B cell (primary cell): Measurements from ENCODE around the gene NAPA. TPM values are rescaled to one million over a fixed set of nuclear protein-coding genes. Genes with fewer than 3 reads are reported as not detected.

ENCODE experiments used
- ATAC-seq: fragments of 200-7000 bp; cut with Tn5 transposase; one replicate; pipeline ENCODE4 v1.10.0; 2021; ENCODE audit warnings: low read depth, mild to moderate bottlenecking, moderate number of reproducible peaks, moderate library complexity
- CTCF ChIA-PET: fragments of 350-600 bp; sonication (Branson Sonifier 250); formaldehyde crosslinking; loops from one replicate; lab custom pipeline; 2021; ENCODE audit warnings: antibody characterized with exemption, inconsistent platforms; lab: Charles Lee
- POLR2A ChIA-PET: fragments of 350-600 bp; sonication (Branson Sonifier 250); formaldehyde crosslinking; loops from one replicate; lab custom pipeline; 2021; ENCODE audit warnings: antibody characterized with exemption; lab: Charles Lee
- DNase-seq: peaks from one replicate; pipeline ENCODE4 v3.0.0; 2013
- H2AFZ ChIP-seq: 2 replicates; pipeline ENCODE4 v1.6.1; 2012; ENCODE audit warnings: mild to moderate bottlenecking, low read depth, low read length; ENCODE audit not compliant: insufficient read depth, poor library complexity, severe bottlenecking
- H3K27ac ChIP-seq, 2 donors: 1 replicate in 1 of 2; 2 replicates in 1 of 2; pipeline ENCODE4 v1.5.1; 2012 to 2013; ENCODE audit warnings: low read length in 2 of 2, mild to moderate bottlenecking in 2 of 2, moderate library complexity in 1 of 2
- H3K27me3 ChIP-seq, 4 experiments: fragments of 200-600 bp in 1 of 4; sonication (generic) in 1 of 4; replicated peaks in 1 of 4; 1 replicate in 2 of 4; 2 replicates in 2 of 4; pipeline versions ENCODE4 v1.6.1 to v1.7.0; 2013 to 2016; ENCODE audit warnings: low read length in 3 of 4, mild to moderate bottlenecking in 2 of 4, mixed read lengths in 1 of 4, moderate library complexity in 1 of 4; ENCODE audit not compliant: insufficient read depth in 4 of 4, control insufficient read depth in 3 of 4; ENCODE audit errors: control extremely low read depth in 1 of 4
- H3K36me3 ChIP-seq, 2 experiments: replicated peaks in 1 of 2; 1 replicate in 1 of 2; 2 replicates in 1 of 2; pipeline versions ENCODE4 v1.6.1 to v1.7.1; 2013; ENCODE audit warnings: low read length in 1 of 2; ENCODE audit not compliant: insufficient read depth in 2 of 2, control insufficient read depth in 1 of 2; ENCODE audit errors: control extremely low read depth in 1 of 2, extremely low read depth in 1 of 2
- H3K4me1 ChIP-seq, 2 donors: fragments of 200-600 bp in 1 of 2; sonication (generic) in 1 of 2; 1 replicate in 1 of 2; 2 replicates in 1 of 2; pipeline versions ENCODE4 v1.5.1 to v1.6.1; 2013 to 2017; ENCODE audit warnings: low read length in 2 of 2; ENCODE audit not compliant: control insufficient read depth in 2 of 2, insufficient read depth in 2 of 2
- H3K4me2 ChIP-seq: replicated peaks from 2 replicates; pipeline ENCODE3; 2012; ENCODE audit warnings: mild to moderate bottlenecking, low read depth, low read length; ENCODE audit not compliant: poor library complexity, severe bottlenecking
- H3K4me3 ChIP-seq, 5 experiments: fragments of 200-600 bp in 1 of 5; sonication (generic) in 1 of 5; 1 replicate in 3 of 5; 2 replicates in 2 of 5; pipeline versions ENCODE4 v1.5.1 to v1.7.0; 2011 to 2016; ENCODE audit warnings: low read length in 4 of 5, mild to moderate bottlenecking in 4 of 5, low read depth in 2 of 5, control low read depth in 1 of 5, moderate library complexity in 1 of 5; ENCODE audit not compliant: insufficient read depth in 1 of 5; ENCODE audit errors: control extremely low read depth in 1 of 5, extremely low read depth in 1 of 5
- H3K79me2 ChIP-seq: fragments of 200-600 bp; sonication (generic); one replicate; pipeline ENCODE4 v1.6.0; 2016; ENCODE audit warnings: low read length; ENCODE audit not compliant: control insufficient read depth, insufficient read depth
- H3K9ac ChIP-seq: fragments of 200-600 bp; sonication (generic); 2 replicates; pipeline ENCODE4 v1.6.1; 2017; ENCODE audit warnings: mild to moderate bottlenecking, low read length, moderate library complexity
- H3K9me3 ChIP-seq, 3 donors: one replicate each; pipeline versions ENCODE4 v1.6.1 to v1.7.1; 2013; ENCODE audit warnings: low read length in 2 of 3; ENCODE audit not compliant: control insufficient read depth in 2 of 3, insufficient read depth in 1 of 3; ENCODE audit errors: control extremely low read depth in 1 of 3
- H4K20me1 ChIP-seq: 2 replicates; pipeline ENCODE4 v1.6.0; 2012; ENCODE audit warnings: mild to moderate bottlenecking, low read length; ENCODE audit not compliant: insufficient read depth, control insufficient read depth, poor library complexity, severe bottlenecking
- H3K27ac Mint-ChIP-seq: one replicate; pipeline ENCODE4 v1.8.0; 2021; ENCODE audit warnings: mixed read lengths
- H3K27me3 Mint-ChIP-seq: one replicate; pipeline ENCODE4 v1.8.0; 2021; ENCODE audit warnings: mixed read lengths
- H3K4me1 Mint-ChIP-seq: one replicate; pipeline ENCODE4 v1.8.0; 2021; ENCODE audit warnings: mixed read lengths
- H3K4me3 Mint-ChIP-seq: one replicate; pipeline ENCODE4 v1.8.0; 2021; ENCODE audit warnings: mixed read lengths
- H3K9me3 Mint-ChIP-seq: one replicate; pipeline ENCODE4 v1.8.0; 2022; ENCODE audit warnings: mixed read lengths; ENCODE audit not compliant: insufficient read depth
- EZH2 ChIP-seq: IDR thresholded peaks from 2 replicates; pipeline ENCODE4 v1.6.1; 2012; ENCODE audit warnings: borderline replicate concordance, low read depth, mild to moderate bottlenecking, moderate library complexity, low read length; ENCODE audit not compliant: insufficient read depth, poor library complexity, severe bottlenecking
- whole genome bisulfite sequencing: methylation state at CpG from one replicate; pipeline ENCODE4 v1.1.5; 2013; ENCODE audit warnings: missing lambda C conversion rate; ENCODE audit not compliant: insufficient coverage; 5-methylcytosine and 5-hydroxymethylcytosine counted together
- intact Hi-C: fragments of 100-400 bp; cut with micrococcal nuclease; formaldehyde crosslinking; loops from one replicate; pipeline ENCODE4 v1.10.0; 2022
- polyA plus RNA-seq: library from polyadenylated mRNA; depleted of rRNA; stranded (reverse); fragments of >200 nt; gene quantifications from 2 replicates; pipeline ENCODE4 v1.2.3, GENCODE V29; 2012
- total RNA-seq, 2 donors: library from RNA; stranded (reverse); fragments of 120-200 nt in 1 of 2; gene quantifications; 1 replicate in 1 of 2; 2 replicates in 1 of 2; pipeline versions ENCODE4 v1.2.3 to v1.2.4, GENCODE V29; 2013 to 2022
- TF ChIP-seq, protein P1 (sequence below): fragments of 200-600 bp; IDR thresholded peaks from one replicate; pipeline ENCODE4 v1.8.0; 2022; ENCODE audit warnings: antibody characterized with exemption, mild to moderate bottlenecking

The NAPA gene
- total and polyA plus RNA-seq, 2 donors (not counting 1 experiment from before 2014, with no cell fraction given), result 66.8 to 86.5 TPM

DNA sequence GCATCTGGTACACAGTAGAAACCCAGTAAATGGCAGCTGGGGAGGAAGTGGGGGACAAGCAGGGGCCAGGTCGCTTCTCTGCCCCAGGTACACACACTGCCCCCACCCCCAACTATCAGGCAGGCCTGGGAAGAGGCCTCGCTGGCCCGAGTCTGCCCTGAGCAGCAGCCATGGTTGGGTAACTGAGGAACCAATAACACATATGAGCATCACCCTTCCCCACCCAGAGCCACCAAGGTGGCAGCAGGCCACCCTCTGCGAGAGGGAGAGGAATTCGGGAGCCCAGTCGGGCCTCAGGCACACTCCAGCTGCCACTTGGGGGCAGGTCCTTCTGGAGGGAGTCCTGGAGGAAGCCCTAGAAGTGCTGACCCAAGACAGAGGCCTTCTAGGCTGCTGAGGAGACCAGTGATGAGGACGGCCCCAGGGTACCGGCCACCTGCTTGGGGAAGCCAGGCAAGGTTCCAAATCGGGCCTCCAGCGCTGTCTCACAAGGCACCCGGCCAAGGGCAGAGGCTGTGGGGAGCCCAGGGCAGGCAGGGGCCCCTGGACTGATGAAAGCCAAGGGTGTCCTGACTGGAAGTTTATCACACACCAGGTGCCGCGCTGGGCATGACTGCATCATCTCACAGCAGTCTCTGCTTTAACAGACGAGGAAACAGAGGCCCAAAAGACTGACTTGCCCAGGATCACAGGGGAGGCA is 16.9 kb downstream of the NAPA start:
- Mint-ChIP-seq H3K4me3 (no peak overlapping the region), H3K27ac (no peak overlapping the region), H3K27me3 (no peaks in the 10 kb centered on the region), H3K9me3 (no peaks in the 10 kb centered on the region), H3K4me1 (no peaks in the 10 kb centered on the region)
- ATAC-seq (no peak), DNase-seq (no peak)
- no peak overlapping the region for H3K9ac ChIP-seq
- no peaks in the 10 kb centered on the region for H3K4me1 ChIP-seq
- peaks cover 0 to 60% of the 10 kb centered on the region in 2 experiments for H3K36me3 ChIP-seq
- H3K4me3 ChIP-seq, result no peak overlapping the region
- no peaks in the 10 kb centered on the region for H3K9me3 ChIP-seq
- H4K20me1 ChIP-seq, result peaks cover 50% of the 10 kb centered on the region
- no peak overlapping the region for H3K27ac ChIP-seq
- TF ChIP-seq, protein P1, sequence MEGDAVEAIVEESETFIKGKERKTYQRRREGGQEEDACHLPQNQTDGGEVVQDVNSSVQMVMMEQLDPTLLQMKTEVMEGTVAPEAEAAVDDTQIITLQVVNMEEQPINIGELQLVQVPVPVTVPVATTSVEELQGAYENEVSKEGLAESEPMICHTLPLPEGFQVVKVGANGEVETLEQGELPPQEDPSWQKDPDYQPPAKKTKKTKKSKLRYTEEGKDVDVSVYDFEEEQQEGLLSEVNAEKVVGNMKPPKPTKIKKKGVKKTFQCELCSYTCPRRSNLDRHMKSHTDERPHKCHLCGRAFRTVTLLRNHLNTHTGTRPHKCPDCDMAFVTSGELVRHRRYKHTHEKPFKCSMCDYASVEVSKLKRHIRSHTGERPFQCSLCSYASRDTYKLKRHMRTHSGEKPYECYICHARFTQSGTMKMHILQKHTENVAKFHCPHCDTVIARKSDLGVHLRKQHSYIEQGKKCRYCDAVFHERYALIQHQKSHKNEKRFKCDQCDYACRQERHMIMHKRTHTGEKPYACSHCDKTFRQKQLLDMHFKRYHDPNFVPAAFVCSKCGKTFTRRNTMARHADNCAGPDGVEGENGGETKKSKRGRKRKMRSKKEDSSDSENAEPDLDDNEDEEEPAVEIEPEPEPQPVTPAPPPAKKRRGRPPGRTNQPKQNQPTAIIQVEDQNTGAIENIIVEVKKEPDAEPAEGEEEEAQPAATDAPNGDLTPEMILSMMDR, result no peak
- no peak for TF ChIP-seq EZH2
- H3K27me3 ChIP-seq, result no peaks in the 10 kb centered on the region
- ChIA-PET CTCF (no interaction called here), POLR2A (no interaction called here)
- H3K79me2 ChIP-seq, result peaks cover 5% of the 10 kb centered on the region
- 95% methylated on average over 11 of the region's 14 CpGs for WGBS
- no peak overlapping the region for H3K4me2 ChIP-seq
- H2AFZ ChIP-seq, result no peak overlapping the region
- intact Hi-C loops, result no loop called here

DNA sequence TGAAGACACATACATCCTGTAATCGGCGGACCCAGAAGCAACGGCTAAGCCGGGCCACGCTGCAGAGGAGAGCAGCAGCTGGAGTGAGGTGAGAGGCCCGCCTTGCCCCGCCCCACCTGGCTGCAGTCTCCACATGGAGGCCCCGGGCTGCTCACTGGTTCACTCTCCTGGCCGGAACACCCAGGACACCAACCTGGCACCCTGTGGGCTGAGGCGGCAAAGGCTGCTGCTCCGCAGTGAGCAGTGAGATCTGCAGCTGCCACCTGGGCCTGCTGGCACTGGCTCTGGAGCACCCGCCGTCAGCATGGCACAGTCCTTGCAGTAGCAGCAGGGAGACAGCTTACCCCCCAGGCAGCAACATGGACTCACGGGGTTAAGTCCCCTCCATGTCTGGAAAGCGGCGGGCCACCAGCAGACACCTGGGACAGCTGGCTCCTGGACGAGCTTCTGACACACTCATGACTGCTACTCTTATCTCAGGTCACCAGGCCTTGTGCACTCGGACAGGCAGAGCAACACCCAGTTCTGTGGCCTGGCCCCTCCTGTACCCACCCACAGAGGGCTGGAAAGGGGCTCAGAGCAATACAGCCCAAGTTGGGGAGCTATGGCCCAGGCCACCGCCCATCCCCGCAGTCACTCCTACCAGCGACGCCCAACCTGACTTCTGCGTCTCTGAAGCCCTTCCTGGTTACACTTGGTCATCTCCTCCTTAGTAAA is 17.7 kb downstream of the NAPA start:
- WGBS, result 94% methylated on average over 22 of the region's 23 CpGs
- H3K27me3 Mint-ChIP-seq, result no peaks in the 10 kb centered on the region
- Histone ChIP-seq H3K9me3 (no peaks in the 10 kb centered on the region), H3K4me3 (no peak overlapping the region), H2AFZ (no peak overlapping the region), H4K20me1 (peaks cover 46% of the 10 kb centered on the region), H3K27me3 (no peaks in the 10 kb centered on the region), H3K9ac (no peak overlapping the region), H3K4me1 (no peaks in the 10 kb centered on the region), H3K79me2 (peaks cover 5% of the 10 kb centered on the region), H3K4me2 (no peak overlapping the region), H3K36me3 (peaks cover 0 to 56% of the 10 kb centered on the region in 2 experiments), H3K27ac (no peak overlapping the region)
- no peak for ATAC-seq
- H3K4me1 Mint-ChIP-seq, result no peaks in the 10 kb centered on the region
- H3K27ac Mint-ChIP-seq, result no peak overlapping the region
- no peak overlapping the region for H3K4me3 Mint-ChIP-seq
- intact Hi-C loops, result no loop called here
- no peaks in the 10 kb centered on the region for H3K9me3 Mint-ChIP-seq
- TF ChIP-seq EZH2, result no peak
- TF ChIP-seq, protein P1, result no peak
- POLR2A ChIA-PET, result no interaction called here
- DNase-seq, result no peak
- CTCF ChIA-PET, result no interaction called here
